HEK293 (cell line): ENCODE results near the gene SPCS2.
A peak's percentile ranks its signal among the peaks of the same experiment; 100 is the strongest.

Experiments used
- CTCF ChIA-PET: fragments of 350-600 bp; formaldehyde crosslinking; extraction: SDS; loops from one replicate; lab custom pipeline; 2021; ENCODE audit warnings: antibody characterized with exemption; lab: Yijun Ruan, JAX
- POLR2A ChIA-PET: fragments of 300-600 bp; formaldehyde crosslinking; extraction: SDS; loops from one replicate; lab custom pipeline; 2020; ENCODE audit warnings: antibody characterized with exemption, inconsistent platforms; lab: Yijun Ruan, JAX
- H3K27ac ChIP-seq: fragments of 200-500 bp; sonication (Bioruptor generic); 2 replicates; pipeline ENCODE4 v1.5.1; 2014; ENCODE audit warnings: low read depth, low read length, control low read depth, inconsistent platforms; ENCODE audit errors: extremely low read depth
- H3K36me3 ChIP-seq, 2 experiments: fragments of 200-500 bp in 1 of 2; sonication (Bioruptor generic) in 1 of 2; 1 replicate in 1 of 2; 2 replicates in 1 of 2; pipeline ENCODE4 v1.5.1; 2014 to 2017; ENCODE audit warnings: inconsistent platforms in 2 of 2, low read length in 2 of 2; ENCODE audit not compliant: control insufficient read depth in 2 of 2, insufficient read depth in 1 of 2
- H3K4me1 ChIP-seq: fragments of 200-500 bp; sonication (Bioruptor generic); 2 replicates; pipeline ENCODE4 v1.5.1; 2014; ENCODE audit warnings: mild to moderate bottlenecking, low read length, inconsistent platforms; ENCODE audit not compliant: control insufficient read depth, insufficient read depth
- H3K4me3 ChIP-seq: 2 replicates; pipeline ENCODE4 v1.5.1; 2011; ENCODE audit warnings: low read depth, mild to moderate bottlenecking, control low read depth, low read length, moderate library complexity
- H3K9me3 ChIP-seq: fragments of 200-500 bp; sonication (Bioruptor generic); 2 replicates; pipeline ENCODE4 v1.5.1; 2014; ENCODE audit warnings: low read depth, low read length, inconsistent platforms; ENCODE audit not compliant: control insufficient read depth, insufficient read depth
- FEZF1 ChIP-seq: fragments of 450-650 bp; formaldehyde crosslinking; IDR thresholded peaks from 2 replicates; pipeline ENCODE4 v1.5.1; 2016; ENCODE audit warnings: missing biosample characterization, missing genetic modification characterization
- PRDM6 ChIP-seq: fragments of 450-650 bp; formaldehyde crosslinking; IDR thresholded peaks from 2 replicates; pipeline ENCODE4 v1.5.1; 2017; ENCODE audit warnings: missing biosample characterization, missing genetic modification characterization
- RBAK ChIP-seq: fragments of 450-650 bp; formaldehyde crosslinking; IDR thresholded peaks from 2 replicates; pipeline ENCODE4 v1.5.1; 2016; ENCODE audit warnings: missing biosample characterization, missing genetic modification characterization
- SCRT2 ChIP-seq: fragments of 450-650 bp; formaldehyde crosslinking; IDR thresholded peaks from 2 replicates; pipeline ENCODE4 v1.5.1; 2016; ENCODE audit warnings: missing biosample characterization, missing genetic modification characterization
- ZNF10 ChIP-seq: fragments of 450-650 bp; formaldehyde crosslinking; IDR thresholded peaks from 2 replicates; pipeline ENCODE4 v1.5.1; 2017; ENCODE audit warnings: missing biosample characterization, missing genetic modification characterization
- ZNF140 ChIP-seq: fragments of 450-650 bp; formaldehyde crosslinking; IDR thresholded peaks from 2 replicates; pipeline ENCODE4 v1.5.1; 2016; ENCODE audit warnings: missing biosample characterization, missing genetic modification characterization
- ZNF155 ChIP-seq: fragments of 450-650 bp; formaldehyde crosslinking; IDR thresholded peaks from 2 replicates; pipeline ENCODE4 v1.5.1; 2016; ENCODE audit warnings: missing biosample characterization, missing genetic modification characterization
- ZNF202 ChIP-seq: fragments of 450-650 bp; formaldehyde crosslinking; IDR thresholded peaks from 2 replicates; pipeline ENCODE4 v1.5.1; 2016; ENCODE audit warnings: missing biosample characterization, missing genetic modification characterization, borderline replicate concordance
- ZNF335 ChIP-seq: fragments of 450-650 bp; formaldehyde crosslinking; conservative IDR thresholded peaks from 2 replicates; pipeline ENCODE4 v1.5.1; 2016; ENCODE audit warnings: missing biosample characterization, missing genetic modification characterization
- ZNF341 ChIP-seq: fragments of 450-650 bp; formaldehyde crosslinking; IDR thresholded peaks from 2 replicates; pipeline ENCODE4; 2016; ENCODE audit warnings: low read depth, missing biosample characterization, missing genetic modification characterization
- ZNF366 ChIP-seq: fragments of 450-650 bp; formaldehyde crosslinking; conservative IDR thresholded peaks from 2 replicates; pipeline ENCODE4 v1.5.1; 2016; ENCODE audit warnings: missing biosample characterization, missing genetic modification characterization
- ZSCAN23 ChIP-seq: fragments of 450-650 bp; formaldehyde crosslinking; IDR thresholded peaks from 2 replicates; pipeline ENCODE4 v1.5.1; 2016; ENCODE audit warnings: missing biosample characterization, missing genetic modification characterization

The SPCS2 gene

DNA sequence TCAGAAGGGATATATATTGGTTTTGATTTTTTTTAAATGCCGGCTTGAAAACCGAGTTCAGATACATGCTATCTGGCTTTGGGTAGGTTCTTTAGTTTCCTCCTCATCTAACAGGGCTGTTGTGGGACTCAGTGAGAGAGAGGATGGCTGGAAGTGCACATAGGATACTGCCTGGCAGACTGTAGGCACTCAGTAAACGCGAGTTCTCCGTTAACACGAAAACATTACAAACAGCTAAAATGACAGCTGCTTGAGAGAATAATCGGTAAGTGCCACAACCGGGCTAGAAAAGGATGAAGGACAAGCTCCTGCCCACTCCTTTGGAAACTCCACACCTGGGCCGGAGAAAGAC is 544 bp upstream of the SPCS2 start:
- Histone ChIP-seq H3K27ac (no peak overlapping the region; the same call in 1 of the 2 replicates), H3K4me3 (peak overlapping the region; percentile 97), H3K4me1 (no peaks in the 10 kb centered on the region), H3K36me3 (peaks cover 0 to 21% of the 10 kb centered on the region in 2 experiments; a peak in 2 of 3 replicates), H3K9me3 (no peaks in the 10 kb centered on the region)
- POLR2A ChIA-PET, result interaction anchor here (0.5 to 1.4 kb wide), 5 partner anchors 8 to 456 kb away, joined by 3 to 7 read pairs (median 4); partner anchors contain the start of gene NEU3
- TF ChIP-seq FEZF1 (peak; percentile 35; the same call in 1 of the 2 replicates), RBAK (tag by site-specific recombination) (no peak)
- CTCF ChIA-PET, result interaction anchor here (0.5 to 0.7 kb wide), 3 partner anchors 9 to 216 kb away, joined by 4 to 5 read pairs (median 4); no protein-coding TSS in a partner anchor

GRCh38 chr11:74949753-74950137 is 679 bp downstream of the SPCS2 start:
- peak overlapping the region; percentile 50; the same call in 1 of the 2 replicates for H3K27ac ChIP-seq
- TF ChIP-seq ZNF341 (tag by site-specific recombination) (peak; percentile 81), ZNF140 (no peak), ZNF155 (no peak), ZNF10 (tag by site-specific recombination) (no peak), ZNF366 (tag by site-specific recombination) (0 out of 2 replicates have a peak, but pooled peaks have one; percentile 11)
- peaks cover 0 to 22% of the 10 kb centered on the region in 2 experiments; a peak in 2 of 3 replicates for H3K36me3 ChIP-seq
- ChIA-PET POLR2A (interaction anchor here (1.4 kb wide), 2 partner anchors 10 to 457 kb away, joined by 4 read pairs; no protein-coding TSS in a partner anchor), CTCF (no interaction called here)
- H3K9me3 ChIP-seq, result no peaks in the 10 kb centered on the region
- peak overlapping the region; percentile 97 for H3K4me3 ChIP-seq
- no peaks in the 10 kb centered on the region for H3K4me1 ChIP-seq

- CTCF ChIA-PET, result interaction anchor here (1.1 kb wide), 1 partner anchor 64 kb away, joined by 3 read pairs; no protein-coding TSS in a partner anchor
- Histone ChIP-seq H3K4me3 (peak overlapping the region; percentile 97), H3K27ac (no peak overlapping the region), H3K4me1 (no peaks in the 10 kb centered on the region), H3K36me3 (peaks cover 0 to 22% of the 10 kb centered on the region in 2 experiments; a peak in 2 of 3 replicates), H3K9me3 (no peaks in the 10 kb centered on the region)
- TF ChIP-seq ZSCAN23, result no peak
- POLR2A ChIA-PET, result no interaction called here
Observed at GRCh38 chr11:74950374-74950969, 1.4 kb downstream of the SPCS2 start.

DNA sequence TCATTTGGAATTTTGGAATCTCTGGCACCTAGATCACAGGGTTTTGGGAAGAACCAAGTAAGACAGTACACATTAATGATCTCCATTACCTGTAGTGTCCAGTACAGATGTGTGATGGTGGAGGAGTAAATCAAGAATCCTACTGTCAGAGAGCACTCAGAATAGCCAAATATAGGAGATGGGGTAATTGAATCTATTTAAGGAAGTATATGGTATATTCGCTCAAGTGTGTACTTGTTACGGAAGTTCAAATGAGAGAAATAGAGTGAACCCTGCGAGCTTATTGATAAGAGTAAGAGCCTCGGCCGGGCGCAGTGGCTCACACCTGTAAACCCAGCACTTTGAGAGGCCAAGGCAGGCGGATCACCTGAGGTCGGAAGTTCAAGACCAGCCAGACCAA is 2.2 kb downstream of the SPCS2 start:
- Histone ChIP-seq H3K27ac (no peak overlapping the region), H3K9me3 (no peaks in the 10 kb centered on the region), H3K4me3 (no peak overlapping the region), H3K36me3 (peaks cover 0 to 22% of the 10 kb centered on the region in 2 experiments; a peak in 2 of 3 replicates), H3K4me1 (no peaks in the 10 kb centered on the region)
- no peak for TF ChIP-seq ZNF335
- ChIA-PET POLR2A (no interaction called here), CTCF (interaction anchor here (1.1 kb wide), 1 partner anchor 63 kb away, joined by 3 read pairs; no protein-coding TSS in a partner anchor)

DNA sequence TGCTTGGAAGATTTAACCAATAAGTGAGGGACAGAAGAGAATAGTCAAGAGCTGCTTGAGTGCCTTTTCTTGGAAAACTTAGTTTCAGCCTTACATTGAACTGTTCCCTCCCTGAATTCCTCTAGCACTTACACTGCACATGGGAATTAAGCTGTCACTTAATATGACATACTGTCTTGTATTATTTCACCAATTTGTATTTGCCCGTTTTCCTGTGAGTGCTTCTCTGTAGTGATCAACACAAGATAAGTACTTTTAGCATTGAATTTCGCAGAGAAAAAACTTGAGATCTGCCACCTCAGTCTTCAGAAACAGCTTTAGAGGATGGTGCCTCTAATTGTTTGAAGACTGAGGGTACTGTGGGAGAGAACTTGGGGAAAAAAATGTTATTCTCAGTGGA is 3.7 kb downstream of the SPCS2 start:
- ChIA-PET CTCF (interaction anchor here (1.1 to 1.8 kb wide), 3 partner anchors 23 to 296 kb away, joined by 3 to 6 read pairs (median 4); no protein-coding TSS in a partner anchor), POLR2A (interaction anchor here (0.6 kb wide), 1 partner anchor 1346 kb away, joined by 3 read pairs; no protein-coding TSS in a partner anchor)
- no peaks in the 10 kb centered on the region for H3K9me3 ChIP-seq
- no peak overlapping the region for H3K4me3 ChIP-seq
- TF ChIP-seq ZNF202 (tag by site-specific recombination), result no peak
- no peak for TF ChIP-seq SCRT2 (tag by site-specific recombination)
- TF ChIP-seq PRDM6 (tag by site-specific recombination), result peak; percentile 73
- H3K27ac ChIP-seq, result no peak overlapping the region
- H3K36me3 ChIP-seq, result peaks cover 4 to 25% of the 10 kb centered on the region in 2 experiments; a peak in 2 of 3 replicates
- H3K4me1 ChIP-seq, result no peaks in the 10 kb centered on the region
